Psoas muscle (tissue), 8 donors: ENCODE measurements around the gene NID2. TPM values are rescaled to one million over a fixed set of nuclear protein-coding genes. Genes with fewer than 3 reads are reported as not detected.

ENCODE experiments used
- ATAC-seq, 4 donors: fragments of 200-7000 bp; cut with Tn5 transposase; one replicate each; pipeline ENCODE4 v1.9.1; 2020; ENCODE audit warnings: moderate library complexity in 3 of 4, mild to moderate bottlenecking in 2 of 4
- DNase-seq, 2 donors: peaks; one replicate each; pipeline ENCODE4 v3.0.0-alpha.2; 2020
- H3K27ac ChIP-seq: fragments of 200-600 bp; one replicate; pipeline ENCODE4 v1.8.0; 2022
- H3K27me3 ChIP-seq, 3 donors: fragments of 200-600 bp in 1 of 3; one replicate each; pipeline versions ENCODE4 v1.6.1 to v1.8.0; 2013 to 2022; ENCODE audit warnings: low read length in 2 of 3, mild to moderate bottlenecking in 2 of 3, moderate library complexity in 1 of 3; ENCODE audit not compliant: insufficient read depth in 3 of 3
- H3K36me3 ChIP-seq, 2 donors: fragments of 200-600 bp in 1 of 2; one replicate each; pipeline versions ENCODE4 v1.6.1 to v1.8.0; 2013 to 2022; ENCODE audit warnings: low read depth in 1 of 2, mild to moderate bottlenecking in 1 of 2, moderate library complexity in 1 of 2; ENCODE audit not compliant: insufficient read depth in 1 of 2
- H3K4me1 ChIP-seq: fragments of 200-600 bp; one replicate; pipeline ENCODE4 v1.8.0; 2022
- H3K4me3 ChIP-seq: fragments of 200-600 bp; one replicate; pipeline ENCODE4 v1.8.0; 2022; ENCODE audit warnings: mild to moderate bottlenecking
- H3K9me3 ChIP-seq: fragments of 200-600 bp; one replicate; pipeline ENCODE4 v1.8.0; 2022
- CTCF ChIP-seq: fragments of 200-600 bp; IDR thresholded peaks from one replicate; pipeline ENCODE4 v1.8.0; 2022; ENCODE audit warnings: antibody characterized with exemption
- WGBS, 3 donors: extraction: QIAGEN DNeasy Blood & Tissue Kit; methylation state at CpG; one replicate each; pipeline versions ENCODE4 v1.1.6 to v1.1.7; 2013; 5-methylcytosine and 5-hydroxymethylcytosine counted together
- intact Hi-C, 2 donors: fragments of 100-400 bp; cut with DNase I; formaldehyde crosslinking; loops; one replicate each; pipeline versions ENCODE4 v1.11.0 to v1.14.2; 2022
- polyA plus RNA-seq, 3 donors: library from polyadenylated mRNA; stranded (reverse); fragments of 200-250 nt; gene quantifications; one replicate each; pipeline ENCODE4 v1.2.3, GENCODE V29; 2013
- total RNA-seq, 4 donors: library from RNA; stranded (reverse); fragmentation: NEBNext Ultra II Directional in 2 of 4; extraction: Animal tissue kit (Norgen Biotek cat#: 25700) in 2 of 4; gene quantifications; one replicate each; pipeline versions ENCODE4 v1.2.1 to v1.2.4, GENCODE V29; 2021 to 2023
- donor health status: healthy with polysubstance abuse.
- donor health status: DM: no; HTN: no; CAD: no; lungs with moderate emphysema.
- donor health status: Bipolar disorder and iron deficiency.
- donor health status: healthy.
- donor health status: DM: yes; HTN: yes; CAD: no.
- donor health status: DM: no; HTN: no; CAD: no.
- donor health status: DM: no; HTN: no; CAD: no.
- donor health status: DM: yes; HTN: yes; CAD: no.

NID2 gene
- total and polyA plus RNA-seq, 7 donors = 2.2 to 12.9 (median 4.1) TPM

- Histone ChIP-seq H3K9me3 (no peaks in the 10 kb centered on the region), H3K4me1 (peaks cover 2% of the 10 kb centered on the region), H3K27me3 (no peaks in the 10 kb centered on the region), H3K4me3 (no peak overlapping the region), H3K27ac (peak overlapping the region; percentile 30), H3K36me3 (peaks cover 0 to 4% of the 10 kb centered on the region in 2 donors)
- DNase-seq (peak; percentile 28 to 57), ATAC-seq (peak; percentile 55 to 80 (median 66))
- no peak for TF ChIP-seq CTCF
- 31 to 42% (median 35%) methylated on average over 3 of the region's 3 CpGs for WGBS, 3 donors
- intact Hi-C loops = no loop called here
These were observed 37.1 kb downstream of the NID2 start for GRCh38 chr14:52031781-52032180.

GRCh38 chr14:52029881-52030280, 39.0 kb downstream of the NID2 start:
- no peak overlapping the region for H3K4me3 ChIP-seq
- intact Hi-C loops = no loop called here
- H3K36me3 ChIP-seq = peaks cover 0 to 4% of the 10 kb centered on the region in 2 donors
- no peak for ATAC-seq
- H3K27ac ChIP-seq = no peak overlapping the region
- no peaks in the 10 kb centered on the region for H3K27me3 ChIP-seq
- no peaks in the 10 kb centered on the region for H3K9me3 ChIP-seq
- 59 to 72% (median 65%) methylated on average over 1 of the region's 1 CpG for WGBS, 3 donors
- TF ChIP-seq CTCF = no peak
- H3K4me1 ChIP-seq = peaks cover 2% of the 10 kb centered on the region
- no peak for DNase-seq

GRCh38 chr14:52026901-52027300, 42.0 kb downstream of the NID2 start:
- ATAC-seq = no peak
- Histone ChIP-seq H3K27me3 (no peaks in the 10 kb centered on the region), H3K9me3 (no peaks in the 10 kb centered on the region), H3K4me1 (peaks cover 2% of the 10 kb centered on the region), H3K4me3 (no peak overlapping the region), H3K36me3 (peaks cover 0 to 4% of the 10 kb centered on the region in 2 donors), H3K27ac (no peak overlapping the region)
- no peak for TF ChIP-seq CTCF
- DNase-seq = no peak
- WGBS, 3 donors = 66 to 78% (median 72%) methylated on average over 10 of the region's 10 CpGs
- intact Hi-C loops = no loop called here

GRCh38 chr14:52026017-52026660, 42.7 kb downstream of the NID2 start:
- intact Hi-C loops = no loop called here
- no peak overlapping the region for H3K4me3 ChIP-seq
- 70 to 81% (median 76%) methylated on average over 8 of the region's 8 CpGs for WGBS, 3 donors
- H3K9me3 ChIP-seq = no peaks in the 10 kb centered on the region
- peaks cover 0 to 4% of the 10 kb centered on the region in 2 donors for H3K36me3 ChIP-seq
- no peak for ATAC-seq
- no peak overlapping the region for H3K27ac ChIP-seq
- TF ChIP-seq CTCF = no peak
- H3K27me3 ChIP-seq = no peaks in the 10 kb centered on the region
- DNase-seq = no peak
- H3K4me1 ChIP-seq = no peaks in the 10 kb centered on the region

GRCh38 chr14:52025310-52025709, 43.5 kb downstream of the NID2 start:
- ATAC-seq = peak in 2 of 4 donors; percentile 8 to 54

More at GRCh38 chr14:52025310-52025709, 43.5 kb downstream of the NID2 start:
- Histone ChIP-seq H3K4me1 (no peaks in the 10 kb centered on the region), H3K4me3 (no peak overlapping the region), H3K36me3 (peaks cover 0 to 4% of the 10 kb centered on the region in 2 donors), H3K9me3 (no peaks in the 10 kb centered on the region), H3K27me3 (no peaks in the 10 kb centered on the region), H3K27ac (no peak overlapping the region)
- intact Hi-C loops = no loop called here
- DNase-seq = no peak
- TF ChIP-seq CTCF = no peak
